Panc1 (cell line): ENCODE results near the gene NPC1L1. TPM values are rescaled to one million over a fixed set of nuclear protein-coding genes. Genes with fewer than 3 reads are reported as not detected.
A peak's percentile ranks its signal among the peaks of the same experiment; 100 is the strongest.

Source experiments
- ATAC-seq: fragments of 200-7000 bp; cut with Tn5 transposase; 2 replicates; pipeline ENCODE4 v1.9.1; 2020; ENCODE audit warnings: mild to moderate bottlenecking, moderate library complexity
- BruUV-seq: library from RNA; stranded (reverse); fragments of 400-500 nt; replicated peaks from 2 replicates; lab custom pipeline; 2021; lab: Mats Ljungman, UMichigan
- CTCF ChIA-PET: fragments of 300-600 bp; sonication (Branson Sonifier 250); formaldehyde crosslinking; loops from one replicate; lab custom pipeline; 2022; ENCODE audit warnings: antibody characterized with exemption; lab: Charles Lee
- POLR2A ChIA-PET: fragments of 300-600 bp; sonication (Branson Sonifier 250); formaldehyde crosslinking; loops from one replicate; lab custom pipeline; 2022; ENCODE audit warnings: antibody characterized with exemption; lab: Charles Lee
- DNase-seq: peaks from one replicate; pipeline ENCODE4 v3.0.0-alpha.2; 2010; ENCODE audit warnings: low read depth, low spot score
- H3K27ac ChIP-seq: 2 replicates; pipeline ENCODE4 v1.5.1; 2011; ENCODE audit warnings: mild to moderate bottlenecking, low read length, inconsistent platforms
- H3K27me3 ChIP-seq: fragments of 200-500 bp; sonication (Bioruptor generic); 2 replicates; pipeline ENCODE4 v1.6.0; 2014; ENCODE audit warnings: low read length, inconsistent platforms; ENCODE audit not compliant: control insufficient read depth, insufficient read depth
- H3K36me3 ChIP-seq: fragments of 200-500 bp; sonication (Bioruptor generic); 2 replicates; pipeline ENCODE4 v1.5.1; 2014; ENCODE audit warnings: inconsistent platforms, mild to moderate bottlenecking, low read length, moderate library complexity; ENCODE audit not compliant: control insufficient read depth, insufficient read depth
- H3K4me1 ChIP-seq: 2 replicates; pipeline ENCODE4 v1.5.1; 2011; ENCODE audit warnings: inconsistent platforms, mild to moderate bottlenecking, low read length, moderate library complexity; ENCODE audit not compliant: control insufficient read depth, insufficient read depth
- H3K4me3 ChIP-seq, 2 experiments: 2 replicates each; pipeline ENCODE4 v1.5.1; 2011 to 2012; ENCODE audit warnings: low read depth in 2 of 2, low read length in 2 of 2, mild to moderate bottlenecking in 2 of 2, inconsistent platforms in 1 of 2, moderate library complexity in 1 of 2
- H3K9me3 ChIP-seq: fragments of 200-500 bp; sonication (Bioruptor generic); 2 replicates; pipeline ENCODE4 v1.5.1; 2014; ENCODE audit warnings: low read depth, mild to moderate bottlenecking, inconsistent platforms, low read length, moderate library complexity; ENCODE audit not compliant: control insufficient read depth, insufficient read depth
- CTCF ChIP-seq: fragments of 450-650 bp; IDR thresholded peaks from 2 replicates; pipeline ENCODE4 v1.5.1; 2017; ENCODE audit warnings: mild to moderate bottlenecking
- POLR2AphosphoS5 ChIP-seq: IDR thresholded peaks from 2 replicates; pipeline ENCODE4 v1.6.1; 2012; ENCODE audit warnings: mild to moderate bottlenecking, low read depth, low read length, moderate library complexity
- REST ChIP-seq, 2 experiments: IDR thresholded peaks; 2 replicates each; pipeline ENCODE4 v1.6.1; 2011 to 2012; ENCODE audit warnings: low read depth in 2 of 2, control low read depth in 1 of 2, low read length in 1 of 2, mild to moderate bottlenecking in 1 of 2, moderate library complexity in 1 of 2; ENCODE audit not compliant: insufficient read depth in 1 of 2
- SIN3A ChIP-seq: IDR thresholded peaks from 2 replicates; pipeline ENCODE4 v1.6.1; 2012; ENCODE audit warnings: low read depth, mild to moderate bottlenecking, low read length, moderate library complexity, borderline replicate concordance; ENCODE audit not compliant: insufficient read depth
- TCF7L2 ChIP-seq: IDR thresholded peaks from 2 replicates; pipeline ENCODE4 v1.6.1; 2011; ENCODE audit warnings: mild to moderate bottlenecking, low read depth, low read length, inconsistent platforms
- in situ Hi-C: cut with HindIII; loops from 2 replicates; pipeline ENCODE4 v1.10.0; 2016; ENCODE audit warnings: low sequenced_read_pairs, low pct_unique_long_range_greater_than_20kb
- intact Hi-C: fragments of 100-400 bp; cut with micrococcal nuclease; formaldehyde crosslinking; loops from one replicate; pipeline ENCODE4 v1.10.0; 2022; ENCODE audit not compliant: unreplicated experiment
- total RNA-seq: library from RNA; stranded (reverse); gene quantifications from one replicate; pipeline ENCODE4 v1.2.1, GENCODE V29; 2021; ENCODE audit not compliant: unreplicated experiment

Gene NPC1L1
- total RNA-seq, 1 experiment from 2014 or later = not detected

- Histone ChIP-seq H3K4me3 (peak overlapping the region; percentile 91 to 94), H3K36me3 (peaks cover 33% of the 10 kb centered on the region), H3K4me1 (peaks cover 17% of the 10 kb centered on the region), H3K9me3 (no peaks in the 10 kb centered on the region), H3K27ac (peak overlapping the region; percentile 96), H3K27me3 (no peaks in the 10 kb centered on the region)
- BruUV-seq = no TSS peak
- in situ Hi-C loops (no loop called here), intact Hi-C loops (no loop called here)
- ChIA-PET POLR2A (interaction anchor here (0.5 to 0.6 kb wide), 3 partner anchors 204 to 427 kb away, joined by 3 to 10 read pairs (median 5); no protein-coding TSS in a partner anchor), CTCF (no interaction called here)
- TF ChIP-seq POLR2AphosphoS5 (no peak), TCF7L2 (no peak), SIN3A (no peak), REST (IDR thresholded peaks at IDR 0.05; ENCODE audit: insufficient read depth in 1 of 2, low read depth in 2 of 2, low read length in 1 of 2) (no peak), CTCF (no peak)
- DNase-seq = no peak
- ATAC-seq = no peak
Observed at GRCh38 chr7:44572771-44573170, 31.6 kb upstream of the NPC1L1 start.

GRCh38 chr7:44569959-44570358, 28.8 kb upstream of the NPC1L1 start:
- ATAC-seq = no peak
- no peak for DNase-seq
- Histone ChIP-seq H3K4me1 (peaks cover 14% of the 10 kb centered on the region), H3K27ac (no peak overlapping the region), H3K27me3 (no peaks in the 10 kb centered on the region), H3K4me3 (no peak overlapping the region), H3K36me3 (peaks cover 34% of the 10 kb centered on the region), H3K9me3 (no peaks in the 10 kb centered on the region)
- in situ Hi-C loops (no loop called here), intact Hi-C loops (loop anchor here (10.0 kb wide), 1 partner anchor 325 kb away; no protein-coding TSS in a partner anchor)
- POLR2A ChIA-PET = interaction anchor here (0.5 kb wide), 1 partner anchor 178 kb away, joined by 5 read pairs; no protein-coding TSS in a partner anchor
- TF ChIP-seq SIN3A = no peak
- TF ChIP-seq TCF7L2 = no peak
- TF ChIP-seq POLR2AphosphoS5 = no peak
- no peak for TF ChIP-seq REST (IDR thresholded peaks at IDR 0.05; ENCODE audit: insufficient read depth in 1 of 2, low read depth in 2 of 2, low read length in 1 of 2)
- TF ChIP-seq CTCF = no peak
- no TSS peak for BruUV-seq
- CTCF ChIA-PET = no interaction called here
